ENCODE measurements around the gene FOXJ3. TPM values are rescaled to one million over a fixed set of nuclear protein-coding genes. Genes with fewer than 3 reads are reported as not detected.
A peak's percentile ranks its signal among the peaks of the same experiment; 100 is the strongest.

The FOXJ3 gene
- polyA plus RNA-seq, 1 donor from 2014 or later, result 22.1 TPM

GRCh38 chr1:42154685-42155084, 180.3 kb downstream of the FOXJ3 start:
- H3K27me3 Mint-ChIP-seq, result peaks cover 6% of the 10 kb centered on the region
- H3K9me3 Mint-ChIP-seq, result no peaks in the 10 kb centered on the region
- no peaks in the 10 kb centered on the region for H3K36me3 Mint-ChIP-seq
- H3K4me1 Mint-ChIP-seq, result peaks cover 0 to 1% (median 0%) of the 10 kb centered on the region in 3 donors
- no peak overlapping the region for H3K4me3 Mint-ChIP-seq
- H3K27ac Mint-ChIP-seq, result no peak overlapping the region

- H3K9me3 Mint-ChIP-seq, result no peaks in the 10 kb centered on the region
- no peak overlapping the region for H3K4me3 Mint-ChIP-seq
- H3K27ac Mint-ChIP-seq, result peak overlapping the region in 1 of 3 donors; percentile 47
- no peaks in the 10 kb centered on the region for H3K36me3 Mint-ChIP-seq
- H3K4me1 Mint-ChIP-seq, result peaks cover 0 to 1% (median 0%) of the 10 kb centered on the region in 3 donors
- H3K27me3 Mint-ChIP-seq, result peaks cover 6% of the 10 kb centered on the region
Observed at GRCh38 chr1:42153624-42154023, 181.4 kb downstream of the FOXJ3 start.

DNA sequence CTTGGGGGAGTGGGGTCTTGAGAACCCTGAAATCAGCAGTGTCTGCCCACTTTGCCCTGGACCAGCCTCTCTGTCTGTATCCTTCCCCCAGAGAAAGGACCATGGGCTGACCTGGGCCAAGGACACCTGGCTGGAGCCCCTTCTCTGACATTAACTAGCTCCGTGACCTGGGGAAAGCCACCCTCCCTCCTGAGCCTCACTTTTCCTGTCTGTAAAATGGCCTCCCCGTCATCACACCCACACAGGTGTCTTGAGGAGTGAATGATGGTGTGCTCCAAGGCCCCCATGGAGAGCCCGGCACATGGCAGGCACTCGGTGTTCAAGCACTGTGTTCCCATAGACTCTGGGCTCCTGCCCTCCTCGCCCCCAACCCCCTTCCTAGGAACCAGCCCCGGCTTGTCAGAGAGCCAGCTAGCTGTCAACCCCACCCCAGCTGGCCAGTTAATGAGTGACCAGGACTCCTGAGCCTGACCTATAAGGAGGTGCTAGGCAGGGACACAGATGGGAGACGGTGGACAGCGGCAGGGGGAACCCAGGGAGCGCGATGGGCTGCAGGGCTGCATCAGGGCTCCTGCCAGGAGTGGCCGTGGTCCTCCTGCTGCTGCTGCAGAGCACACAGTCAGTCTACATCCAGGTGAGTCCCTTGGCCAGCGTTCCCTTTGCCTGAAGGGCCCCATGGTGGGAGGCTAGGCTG, 182.0 kb downstream of the FOXJ3 start, which contains the start of gene GUCA2B:
GUCA2B (plus strand) TSS at position 504 of the 694 bp plus-strand sequence; CDS start at position 545, 41 bp downstream.
- peaks cover 6% of the 10 kb centered on the region for H3K27me3 Mint-ChIP-seq
- no peaks in the 10 kb centered on the region for H3K9me3 Mint-ChIP-seq
- H3K4me1 Mint-ChIP-seq, result peaks cover 0 to 1% (median 0%) of the 10 kb centered on the region in 3 donors
- no peaks in the 10 kb centered on the region for H3K36me3 Mint-ChIP-seq
- H3K4me3 Mint-ChIP-seq, result no peak within 1 kb of the TSS
- H3K27ac Mint-ChIP-seq, result peak within 1 kb of the TSS in 1 of 3 donors; percentile 47

DNA sequence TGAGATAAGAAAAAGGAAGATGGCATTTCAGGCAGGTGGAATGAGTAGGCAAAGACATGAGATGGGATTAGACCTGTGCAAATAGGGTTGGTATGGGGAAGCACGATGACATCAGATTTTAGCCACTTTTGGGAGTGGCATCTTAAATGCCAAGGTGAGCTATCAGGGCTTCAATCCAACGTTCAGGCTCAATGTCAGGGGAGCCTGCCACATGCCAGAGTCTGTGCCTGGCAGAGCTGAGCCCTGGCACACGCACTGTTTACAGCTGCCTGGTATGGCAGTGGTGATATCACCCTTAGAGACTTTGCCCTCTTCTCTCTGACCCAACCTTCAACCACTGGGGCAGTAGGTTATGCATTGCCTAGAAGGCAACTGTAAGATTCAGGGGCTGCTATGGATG, 182.9 kb downstream of the FOXJ3 start:
- no peak overlapping the region for H3K27ac Mint-ChIP-seq
- H3K9me3 Mint-ChIP-seq, result no peaks in the 10 kb centered on the region
- H3K36me3 Mint-ChIP-seq, result no peaks in the 10 kb centered on the region
- H3K27me3 Mint-ChIP-seq, result peaks cover 6% of the 10 kb centered on the region
- no peaks in the 10 kb centered on the region for H3K4me1 Mint-ChIP-seq
- no peak overlapping the region for H3K4me3 Mint-ChIP-seq

DNA sequence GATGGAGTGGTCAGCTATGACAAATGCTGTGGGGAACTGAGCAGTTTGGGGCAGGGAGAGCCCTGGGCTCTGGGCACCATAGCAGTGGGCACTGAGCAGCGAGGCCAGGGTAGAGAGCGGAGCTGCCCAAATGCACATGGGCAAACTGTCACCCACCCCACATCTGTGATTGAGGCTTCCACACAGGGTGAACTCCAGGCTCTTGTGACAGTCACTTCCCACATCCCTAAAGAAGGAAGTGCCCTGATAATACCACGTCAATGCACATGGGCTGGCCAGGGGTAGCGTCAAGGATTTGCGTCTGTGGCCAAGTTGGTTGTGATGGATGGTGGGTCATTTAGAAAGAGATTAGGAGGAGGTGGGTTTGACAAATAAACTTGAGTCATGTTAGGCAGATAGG, 184.4 kb downstream of the FOXJ3 start:
- H3K27ac Mint-ChIP-seq, result no peak overlapping the region

DNA sequence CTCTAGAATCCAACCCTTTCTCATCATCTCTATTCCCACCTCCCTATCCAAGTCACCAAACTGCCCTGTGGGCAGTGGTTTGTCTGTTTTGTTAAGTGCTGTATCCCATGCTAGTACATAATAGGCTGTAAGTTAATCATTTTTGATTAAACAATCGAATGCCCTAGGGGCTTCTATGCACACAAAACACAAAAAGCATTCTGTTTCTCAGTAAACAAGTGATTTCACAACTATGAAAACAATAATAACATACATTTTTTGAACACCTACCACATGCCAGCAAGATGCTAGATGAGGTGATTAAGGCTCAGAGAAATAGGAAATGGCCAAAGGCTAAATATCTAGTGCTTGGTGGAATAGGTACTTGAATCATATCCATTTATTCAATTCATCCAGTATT, 186.9 kb downstream of the FOXJ3 start:
- Mint-ChIP-seq H3K36me3 (no peaks in the 10 kb centered on the region), H3K27ac (no peak overlapping the region), H3K9me3 (peaks cover 0 to 1% (median 0%) of the 10 kb centered on the region in 3 donors), H3K4me3 (no peak overlapping the region), H3K27me3 (peaks cover 6% of the 10 kb centered on the region), H3K4me1 (peaks cover 0 to 2% (median 0%) of the 10 kb centered on the region in 3 donors)

More for the DNA sequence above, 184.4 kb downstream of the FOXJ3 start:
- H3K9me3 Mint-ChIP-seq, result no peaks in the 10 kb centered on the region
- peaks cover 6% of the 10 kb centered on the region for H3K27me3 Mint-ChIP-seq
- no peaks in the 10 kb centered on the region for H3K36me3 Mint-ChIP-seq
- H3K4me1 Mint-ChIP-seq, result no peaks in the 10 kb centered on the region
- no peak overlapping the region for H3K4me3 Mint-ChIP-seq

- Mint-ChIP-seq H3K27ac (no peak overlapping the region), H3K9me3 (peaks cover 0 to 1% (median 0%) of the 10 kb centered on the region in 3 donors), H3K27me3 (peaks cover 6% of the 10 kb centered on the region), H3K4me3 (no peak overlapping the region), H3K36me3 (no peaks in the 10 kb centered on the region), H3K4me1 (peaks cover 0 to 2% (median 0%) of the 10 kb centered on the region in 3 donors)
Observed at GRCh38 chr1:42146626-42147320, 188.3 kb downstream of the FOXJ3 start.

- Mint-ChIP-seq H3K4me1 (peaks cover 0 to 2% (median 0%) of the 10 kb centered on the region in 3 donors), H3K27ac (peak overlapping the region in 1 of 3 donors; percentile 26), H3K4me3 (no peak overlapping the region), H3K36me3 (no peaks in the 10 kb centered on the region), H3K27me3 (peaks cover 6% of the 10 kb centered on the region), H3K9me3 (peaks cover 0 to 1% (median 0%) of the 10 kb centered on the region in 3 donors)
Observed at GRCh38 chr1:42145764-42146625, 189.0 kb downstream of the FOXJ3 start.

DNA sequence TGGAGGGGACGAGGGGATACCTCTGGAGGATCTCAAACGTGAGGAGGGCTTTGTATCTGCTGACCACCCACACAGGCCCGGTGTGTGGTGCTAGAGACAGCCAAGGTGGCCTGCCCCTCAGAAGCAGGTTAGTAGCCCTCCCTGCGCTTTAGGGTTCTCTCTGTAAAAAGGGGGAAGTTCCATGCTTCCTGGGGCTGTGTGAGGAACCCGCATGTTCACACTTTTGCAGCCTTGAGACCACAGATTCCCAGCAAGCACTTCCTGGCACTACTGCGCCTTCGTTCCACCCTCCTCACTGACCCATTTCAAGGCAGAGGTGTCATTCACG, 189.7 kb downstream of the FOXJ3 start:
- H3K9me3 Mint-ChIP-seq, result peaks cover 0 to 1% (median 0%) of the 10 kb centered on the region in 3 donors
- peak overlapping the region in 1 of 3 donors; percentile 26 for H3K27ac Mint-ChIP-seq
- no peak overlapping the region for H3K4me3 Mint-ChIP-seq
- H3K27me3 Mint-ChIP-seq, result peaks cover 11% of the 10 kb centered on the region
- peaks cover 0 to 2% (median 0%) of the 10 kb centered on the region in 3 donors for H3K4me1 Mint-ChIP-seq
- H3K36me3 Mint-ChIP-seq, result no peaks in the 10 kb centered on the region

DNA sequence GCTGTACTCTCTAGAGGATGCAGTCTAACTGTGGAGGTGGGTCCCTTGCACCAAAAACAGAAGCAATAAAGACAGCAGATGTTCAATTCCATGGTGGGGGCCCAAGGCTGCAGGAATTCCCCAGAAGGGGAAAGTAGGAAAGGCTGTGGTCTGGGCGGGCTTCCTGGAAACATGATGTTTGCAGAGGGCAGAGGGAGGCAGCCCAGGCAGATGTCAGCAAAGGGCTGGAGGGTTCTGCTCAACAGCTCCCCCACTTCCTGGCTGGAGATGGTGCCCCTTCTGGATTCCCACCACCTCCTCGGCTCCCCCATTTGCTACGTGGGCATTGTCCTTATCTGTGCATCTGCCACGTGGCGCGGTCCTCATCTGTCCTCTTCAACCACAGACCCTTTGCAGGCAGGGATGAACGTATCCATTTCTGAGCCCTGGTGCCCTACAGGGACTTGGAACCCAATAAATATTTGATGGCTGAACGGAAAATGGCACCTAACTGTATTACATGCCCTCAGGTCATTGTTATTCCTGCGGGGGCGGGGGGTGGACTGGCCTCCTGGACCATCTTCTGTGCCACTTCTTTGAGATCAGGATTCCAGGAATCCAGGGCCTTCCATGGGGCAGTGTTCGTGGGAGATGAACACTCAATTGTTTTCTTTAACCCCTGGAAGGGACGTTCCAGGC, 190.2 kb downstream of the FOXJ3 start:
- peaks cover 8% of the 10 kb centered on the region for H3K27me3 Mint-ChIP-seq
- H3K9me3 Mint-ChIP-seq, result peaks cover 0 to 1% (median 0%) of the 10 kb centered on the region in 3 donors
- H3K4me3 Mint-ChIP-seq, result no peak overlapping the region
- H3K27ac Mint-ChIP-seq, result no peak overlapping the region
- H3K36me3 Mint-ChIP-seq, result no peaks in the 10 kb centered on the region
- H3K4me1 Mint-ChIP-seq, result peaks cover 0 to 2% (median 0%) of the 10 kb centered on the region in 3 donors

- Mint-ChIP-seq H3K27ac (no peak overlapping the region), H3K9me3 (peaks cover 0 to 1% (median 0%) of the 10 kb centered on the region in 3 donors), H3K36me3 (no peaks in the 10 kb centered on the region), H3K4me3 (no peak overlapping the region), H3K27me3 (peaks cover 10% of the 10 kb centered on the region), H3K4me1 (peaks cover 0 to 2% (median 0%) of the 10 kb centered on the region in 3 donors)
Observed at GRCh38 chr1:42143896-42144710, 190.9 kb downstream of the FOXJ3 start.

- Mint-ChIP-seq H3K4me3 (no peak overlapping the region), H3K9me3 (peaks cover 0 to 3% (median 2%) of the 10 kb centered on the region in 3 donors), H3K4me1 (peaks cover 0 to 2% (median 0%) of the 10 kb centered on the region in 3 donors), H3K27ac (peak overlapping the region in 1 of 3 donors; percentile 21), H3K27me3 (peaks cover 10% of the 10 kb centered on the region), H3K36me3 (no peaks in the 10 kb centered on the region)
Observed at GRCh38 chr1:42142894-42143675, 191.9 kb downstream of the FOXJ3 start.

GRCh38 chr1:42141978-42142377, 193.1 kb downstream of the FOXJ3 start:
- H3K27me3 Mint-ChIP-seq, result peaks cover 15% of the 10 kb centered on the region
- H3K4me3 Mint-ChIP-seq, result no peak overlapping the region
- no peak overlapping the region for H3K27ac Mint-ChIP-seq
- no peaks in the 10 kb centered on the region for H3K36me3 Mint-ChIP-seq
- peaks cover 0 to 3% (median 2%) of the 10 kb centered on the region in 3 donors for H3K9me3 Mint-ChIP-seq
- H3K4me1 Mint-ChIP-seq, result peaks cover 0 to 4% (median 0%) of the 10 kb centered on the region in 3 donors
